Osteoblast (primary cell): Measurements from ENCODE around the gene LRRC45. TPM values are rescaled to one million over a fixed set of nuclear protein-coding genes. Genes with fewer than 3 reads are reported as not detected.
A peak's percentile ranks its signal among the peaks of the same experiment; 100 is the strongest.

ENCODE experiments used
- DNase-seq: peaks from one replicate; pipeline ENCODE4 v3.0.0; 2011; ENCODE audit warnings: low spot score, mixed read lengths; ENCODE audit not compliant: insufficient read length; ENCODE audit errors: missing footprints
- H2AFZ ChIP-seq: 2 replicates; pipeline ENCODE4 v1.6.0; 2011; ENCODE audit warnings: mild to moderate bottlenecking, low read length
- H3K27ac ChIP-seq: 2 replicates; pipeline ENCODE4 v1.5.1; 2011; ENCODE audit warnings: mild to moderate bottlenecking, low read depth, low read length, moderate library complexity
- H3K27me3 ChIP-seq: 2 replicates; pipeline ENCODE4 v1.6.0; 2012; ENCODE audit warnings: mild to moderate bottlenecking, control low read depth, inconsistent platforms, low read length, moderate library complexity; ENCODE audit not compliant: insufficient read depth
- H3K36me3 ChIP-seq: 2 replicates; pipeline ENCODE4 v1.5.1; 2011; ENCODE audit warnings: mild to moderate bottlenecking, low read length, control low read depth, moderate library complexity; ENCODE audit not compliant: insufficient read depth
- H3K4me1 ChIP-seq: 2 replicates; pipeline ENCODE4 v1.5.1; 2011; ENCODE audit warnings: mild to moderate bottlenecking, low read length, control low read depth, moderate library complexity; ENCODE audit not compliant: insufficient read depth
- H3K4me2 ChIP-seq: 2 replicates; pipeline ENCODE4 v1.6.0; 2011; ENCODE audit warnings: mild to moderate bottlenecking, low read length; ENCODE audit not compliant: insufficient read depth
- H3K4me3 ChIP-seq: fragments of 200-600 bp; sonication (generic); 3 replicates; pipeline ENCODE4 v1.5.1; 2012; ENCODE audit warnings: mild to moderate bottlenecking, low read length, inconsistent platforms; ENCODE audit not compliant: insufficient read depth
- H3K79me2 ChIP-seq: 2 replicates; pipeline ENCODE4 v1.6.0; 2012; ENCODE audit warnings: mild to moderate bottlenecking, low read length, control low read depth, inconsistent platforms; ENCODE audit not compliant: insufficient read depth
- H3K9me3 ChIP-seq: 2 replicates; pipeline ENCODE4 v1.5.1; 2011; ENCODE audit warnings: low read depth, low read length, control low read depth
- H4K20me1 ChIP-seq: 2 replicates; pipeline ENCODE4 v1.6.0; 2012; ENCODE audit warnings: mild to moderate bottlenecking, low read length, control low read depth; ENCODE audit not compliant: insufficient read depth
- CTCF ChIP-seq: IDR thresholded peaks from 2 replicates; pipeline ENCODE4 v1.5.1; 2011; ENCODE audit warnings: mild to moderate bottlenecking, low read depth, low read length, moderate library complexity; ENCODE audit errors: extremely low read depth
- total RNA-seq: library from RNA; depleted of rRNA; stranded (reverse); fragments of >200 nt; gene quantifications from 2 replicates; pipeline ENCODE4 v1.2.3, GENCODE V29; 2012

LRRC45 gene
- total RNA-seq, 1 donor, result 13.4 TPM

- Histone ChIP-seq H4K20me1 (peaks cover 9% of the 10 kb centered on the region), H2AFZ (no peak overlapping the region), H3K27ac (peak overlapping the region; percentile 50), H3K9me3 (no peaks in the 10 kb centered on the region), H3K36me3 (no peaks in the 10 kb centered on the region), H3K4me2 (peak overlapping the region; percentile 20), H3K79me2 (peaks cover 2% of the 10 kb centered on the region), H3K27me3 (no peaks in the 10 kb centered on the region), H3K4me3 (no peak overlapping the region), H3K4me1 (peaks cover 47% of the 10 kb centered on the region)
- DNase-seq, result no peak
- no peak for TF ChIP-seq CTCF
Measured at GRCh38 chr17:82004517-82005455, 18.3 kb upstream of the LRRC45 start.

- TF ChIP-seq CTCF, result no peak
- no peak overlapping the region for H3K4me3 ChIP-seq
- H3K9me3 ChIP-seq, result no peaks in the 10 kb centered on the region
- peaks cover 47% of the 10 kb centered on the region for H3K4me1 ChIP-seq
- DNase-seq, result no peak
- no peaks in the 10 kb centered on the region for H3K36me3 ChIP-seq
- H2AFZ ChIP-seq, result no peak overlapping the region
- no peaks in the 10 kb centered on the region for H3K27me3 ChIP-seq
- no peak overlapping the region for H3K27ac ChIP-seq
- H3K4me2 ChIP-seq, result no peak overlapping the region
- H4K20me1 ChIP-seq, result peaks cover 9% of the 10 kb centered on the region
- H3K79me2 ChIP-seq, result no peaks in the 10 kb centered on the region
Measured at GRCh38 chr17:82005701-82006348, 17.3 kb upstream of the LRRC45 start.

GRCh38 chr17:82006468-82007227 is 16.5 kb upstream of the LRRC45 start:
- peaks cover 47% of the 10 kb centered on the region for H3K4me1 ChIP-seq
- H3K4me2 ChIP-seq, result peak overlapping the region; percentile 23
- H4K20me1 ChIP-seq, result peaks cover 7% of the 10 kb centered on the region
- no peaks in the 10 kb centered on the region for H3K9me3 ChIP-seq
- peak; percentile 95 for DNase-seq
- H2AFZ ChIP-seq, result no peak overlapping the region
- TF ChIP-seq CTCF, result no peak
- no peaks in the 10 kb centered on the region for H3K27me3 ChIP-seq
- no peak overlapping the region for H3K4me3 ChIP-seq
- H3K79me2 ChIP-seq, result no peaks in the 10 kb centered on the region
- H3K27ac ChIP-seq, result peak overlapping the region; percentile 28
- H3K36me3 ChIP-seq, result no peaks in the 10 kb centered on the region
